HFFc6 (cell line): ENCODE data around the gene UQCR11. TPM values are rescaled to one million over a fixed set of nuclear protein-coding genes. Genes with fewer than 3 reads are reported as not detected.

ENCODE experiments used
- DNase-seq: peaks from one replicate; pipeline ENCODE4 v3.0.0-alpha.2; 2018
- H3K27ac Mint-ChIP-seq: 2 replicates; pipeline ENCODE4 v1.8.0; 2020; ENCODE audit warnings: mild to moderate bottlenecking, mixed read lengths
- H3K27me3 Mint-ChIP-seq: 2 replicates; pipeline ENCODE4 v1.8.0; 2021; ENCODE audit warnings: mild to moderate bottlenecking, moderate library complexity, mixed read lengths; ENCODE audit not compliant: insufficient read depth
- H3K36me3 Mint-ChIP-seq: 2 replicates; pipeline ENCODE4 v1.8.0; 2021; ENCODE audit warnings: low read depth, mixed read lengths
- H3K4me1 Mint-ChIP-seq: 2 replicates; pipeline ENCODE4 v1.8.0; 2020; ENCODE audit warnings: low read depth, mixed read lengths
- H3K4me3 Mint-ChIP-seq: 2 replicates; pipeline ENCODE4 v1.8.0; 2020; ENCODE audit warnings: mild to moderate bottlenecking, moderate library complexity, mixed read lengths
- H3K9me3 Mint-ChIP-seq: 2 replicates; pipeline ENCODE4 v1.8.0; 2020; ENCODE audit warnings: mild to moderate bottlenecking, mixed read lengths
- total RNA-seq, 6 experiments: library from RNA; stranded (reverse); fragmentation: NEBNext Ultra II Directional; extraction: Animal tissue kit (Norgen Biotek cat#: 25700); gene quantifications; 2 replicates in 1 of 6; 3 replicates in 5 of 6; pipeline ENCODE4 v1.2.3, GENCODE V29; 2021
- TF ChIP-seq, protein P1 (sequence below): fragments of 200-600 bp; sonication (generic); IDR thresholded peaks from 2 replicates; pipeline ENCODE4 v1.5.0; 2021; ENCODE audit warnings: antibody characterized with exemption, mild to moderate bottlenecking

UQCR11 gene
- total RNA-seq, 6 experiments from 2014 or later, result 178 to 319 (median 252) TPM

- Mint-ChIP-seq H3K36me3 (0 out of 2 replicates have a peak, but pooled peaks cover 2% of the 10 kb centered on the region), H3K4me3 (no peak overlapping the region), H3K27me3 (peaks cover 3% of the 10 kb centered on the region), H3K9me3 (no peaks in the 10 kb centered on the region), H3K4me1 (peaks cover 7% of the 10 kb centered on the region), H3K27ac (no peak overlapping the region)
- TF ChIP-seq, protein P1, sequence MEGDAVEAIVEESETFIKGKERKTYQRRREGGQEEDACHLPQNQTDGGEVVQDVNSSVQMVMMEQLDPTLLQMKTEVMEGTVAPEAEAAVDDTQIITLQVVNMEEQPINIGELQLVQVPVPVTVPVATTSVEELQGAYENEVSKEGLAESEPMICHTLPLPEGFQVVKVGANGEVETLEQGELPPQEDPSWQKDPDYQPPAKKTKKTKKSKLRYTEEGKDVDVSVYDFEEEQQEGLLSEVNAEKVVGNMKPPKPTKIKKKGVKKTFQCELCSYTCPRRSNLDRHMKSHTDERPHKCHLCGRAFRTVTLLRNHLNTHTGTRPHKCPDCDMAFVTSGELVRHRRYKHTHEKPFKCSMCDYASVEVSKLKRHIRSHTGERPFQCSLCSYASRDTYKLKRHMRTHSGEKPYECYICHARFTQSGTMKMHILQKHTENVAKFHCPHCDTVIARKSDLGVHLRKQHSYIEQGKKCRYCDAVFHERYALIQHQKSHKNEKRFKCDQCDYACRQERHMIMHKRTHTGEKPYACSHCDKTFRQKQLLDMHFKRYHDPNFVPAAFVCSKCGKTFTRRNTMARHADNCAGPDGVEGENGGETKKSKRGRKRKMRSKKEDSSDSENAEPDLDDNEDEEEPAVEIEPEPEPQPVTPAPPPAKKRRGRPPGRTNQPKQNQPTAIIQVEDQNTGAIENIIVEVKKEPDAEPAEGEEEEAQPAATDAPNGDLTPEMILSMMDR, result no peak
- no peak for DNase-seq
These were observed 30.7 kb downstream of the UQCR11 start for GRCh38 chr19:1574354-1575136.

GRCh38 chr19:1572795-1573194 lies 32.5 kb downstream of the UQCR11 start:
- no peak for DNase-seq
- Mint-ChIP-seq H3K4me1 (peaks cover 7% of the 10 kb centered on the region), H3K36me3 (no peaks in the 10 kb centered on the region), H3K4me3 (no peak overlapping the region), H3K27ac (no peak overlapping the region), H3K27me3 (peaks cover 3% of the 10 kb centered on the region), H3K9me3 (no peaks in the 10 kb centered on the region)
- TF ChIP-seq, protein P1, result no peak

DNA sequence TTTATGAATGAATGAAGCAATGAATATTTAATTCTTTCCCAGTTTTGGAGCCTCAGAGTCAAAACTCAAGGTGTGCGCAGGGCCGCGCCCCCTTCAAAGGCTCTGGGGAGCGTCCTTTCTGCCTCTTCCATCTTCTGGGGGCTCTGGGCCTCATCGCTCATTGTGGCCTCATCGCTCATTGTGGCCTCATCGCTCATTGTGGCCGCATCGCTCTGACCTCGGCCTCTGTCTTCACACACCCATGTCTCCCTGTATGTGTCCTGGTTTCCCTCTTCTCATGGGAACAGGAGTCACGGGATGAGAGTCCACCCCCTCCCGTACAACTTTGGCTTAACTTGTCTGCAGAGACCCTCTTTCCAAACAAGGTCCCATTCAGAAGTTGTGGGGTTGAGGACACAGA lies 33.9 kb downstream of the UQCR11 start:
- no peak for DNase-seq
- Mint-ChIP-seq H3K4me1 (peaks cover 7% of the 10 kb centered on the region), H3K36me3 (no peaks in the 10 kb centered on the region), H3K27me3 (peaks cover 3% of the 10 kb centered on the region), H3K9me3 (no peaks in the 10 kb centered on the region), H3K4me3 (no peak overlapping the region), H3K27ac (no peak overlapping the region)
- TF ChIP-seq, protein P1, result no peak

- Mint-ChIP-seq H3K9me3 (no peaks in the 10 kb centered on the region), H3K4me1 (peaks cover 7% of the 10 kb centered on the region), H3K27ac (no peak overlapping the region), H3K27me3 (peaks cover 3% of the 10 kb centered on the region), H3K4me3 (no peak overlapping the region), H3K36me3 (no peaks in the 10 kb centered on the region)
- TF ChIP-seq, protein P1, result no peak
- DNase-seq, result no peak
These were observed 34.4 kb downstream of the UQCR11 start for GRCh38 chr19:1570836-1571235.

GRCh38 chr19:1569997-1570396 lies 35.3 kb downstream of the UQCR11 start:
- H3K36me3 Mint-ChIP-seq, result no peaks in the 10 kb centered on the region
- peaks cover 3% of the 10 kb centered on the region for H3K27me3 Mint-ChIP-seq
- no peaks in the 10 kb centered on the region for H3K9me3 Mint-ChIP-seq
- no peak for DNase-seq
- no peak overlapping the region for H3K4me3 Mint-ChIP-seq
- H3K4me1 Mint-ChIP-seq, result peaks cover 7% of the 10 kb centered on the region
- no peak overlapping the region for H3K27ac Mint-ChIP-seq
- TF ChIP-seq, protein P1, result no peak
